Stimulated activated CD8-positive, alpha-beta memory T cell treated with anti-CD3 and anti-CD28 coated beads, Interleukin-15, amount 100 ng/mL, for 4 hours (primary cell): ENCODE data around the gene LSM5.

Experiments
- DNase-seq, 2 donors: peaks; one replicate each; pipeline ENCODE4 v3.0.0-alpha.2; 2020; ENCODE audit warnings: low read depth in 2 of 2

The LSM5 gene

GRCh38 chr7:32462451-32462850 lies 27.7 kb downstream of the LSM5 start:
- no peak for DNase-seq

GRCh38 chr7:32461484-32461883 lies 28.7 kb downstream of the LSM5 start:
- no peak for DNase-seq

- no peak for DNase-seq
These were observed 30.4 kb downstream of the LSM5 start for GRCh38 chr7:32459788-32460187.

DNA sequence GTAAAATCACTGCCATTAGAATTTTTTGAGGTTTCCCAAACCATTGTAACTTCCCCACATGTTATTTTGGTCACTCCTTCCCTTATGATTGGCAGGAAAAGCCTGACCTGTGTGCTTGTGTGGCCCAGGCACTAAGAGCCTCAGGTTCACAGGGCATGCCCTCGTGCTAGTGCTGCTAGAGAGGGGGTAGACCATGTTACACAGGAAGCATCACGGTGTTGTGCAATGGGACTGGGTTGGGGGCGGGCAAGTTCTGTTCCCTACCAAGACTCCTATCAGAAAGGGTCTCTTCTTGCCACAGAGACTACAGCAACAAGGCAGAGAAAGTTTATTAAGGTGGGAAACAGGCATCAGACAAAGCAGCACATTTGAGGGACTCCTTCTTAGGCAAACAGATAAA lies 32.2 kb downstream of the LSM5 start:
- DNase-seq, result no peak

- DNase-seq, result no peak
These were observed 36.7 kb downstream of the LSM5 start for GRCh38 chr7:32453341-32454011.

DNA sequence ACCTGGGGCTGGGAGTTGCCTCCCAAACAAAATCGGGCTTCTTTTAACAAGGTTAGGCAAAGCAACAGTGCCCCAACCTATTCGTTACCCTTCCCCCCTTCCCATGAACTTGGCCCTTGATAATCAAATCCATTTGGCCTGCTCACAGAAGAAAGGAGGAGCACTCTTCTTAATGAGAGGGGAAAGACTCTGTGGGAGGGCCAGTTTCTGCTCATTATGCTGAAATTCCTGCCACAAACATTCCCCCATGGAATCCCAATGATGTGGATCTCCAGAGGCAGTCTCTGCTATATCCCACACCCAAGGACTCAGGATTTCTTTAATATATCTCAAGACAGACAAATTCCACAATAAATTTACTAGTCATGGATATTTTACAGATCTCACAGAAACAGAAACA lies 43.0 kb downstream of the LSM5 start:
- no peak for DNase-seq

DNA sequence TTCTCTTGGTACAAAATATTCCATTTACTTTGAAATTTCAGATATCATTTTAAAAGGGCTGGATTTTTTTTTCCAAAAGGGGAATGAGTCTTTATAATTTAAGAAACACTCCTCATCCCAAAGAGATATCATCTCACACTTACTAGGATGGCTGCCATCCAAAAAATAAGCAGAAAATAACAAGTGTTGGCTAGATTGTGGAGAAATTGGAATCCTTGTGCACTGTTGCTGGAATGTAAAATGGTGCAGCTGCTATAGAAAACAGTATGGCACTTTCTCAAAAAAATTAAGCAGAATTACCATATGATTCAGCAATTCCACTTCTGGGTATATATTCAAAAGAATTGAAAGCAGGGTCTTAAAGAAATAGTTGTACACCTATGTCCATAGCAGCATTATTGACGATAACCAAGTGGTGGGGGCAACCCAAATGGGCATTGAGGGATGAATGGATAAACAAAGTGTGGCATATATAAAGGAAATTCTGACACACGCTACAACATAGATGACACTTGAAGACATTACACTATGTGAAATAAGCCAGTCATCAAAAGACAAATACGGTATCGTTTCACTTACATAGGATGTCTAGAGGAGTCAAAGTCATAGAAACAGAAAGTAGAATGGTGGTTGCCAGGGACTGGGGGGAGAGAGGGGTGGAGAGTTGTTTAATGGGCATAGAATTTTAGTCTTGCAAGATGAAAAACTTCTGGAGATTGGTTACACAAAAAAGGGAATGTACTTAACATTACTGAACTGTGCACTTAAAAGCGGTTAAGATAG lies 53.8 kb downstream of the LSM5 start:
- no peak for DNase-seq
